KMS-11 (cell line): Measurements from ENCODE around the gene PTGDR2.

Source experiments
- H2AFZ ChIP-seq: fragments of 200-600 bp; sonication (generic); 2 replicates; pipeline ENCODE4 v1.6.1; 2016; ENCODE audit warnings: antibody characterized with exemption, mixed run types, low read depth
- H3K27ac ChIP-seq: fragments of 200-600 bp; sonication (generic); 2 replicates; pipeline ENCODE4 v1.6.1; 2016; ENCODE audit warnings: mild to moderate bottlenecking, mixed run types
- H3K27me3 ChIP-seq: fragments of 200-600 bp; sonication (generic); 2 replicates; pipeline ENCODE4 v1.6.1; 2017; ENCODE audit warnings: mild to moderate bottlenecking, low read depth, mixed run types, moderate library complexity; ENCODE audit not compliant: insufficient read depth
- H3K36me3 ChIP-seq: fragments of 200-600 bp; sonication (generic); 2 replicates; pipeline ENCODE4 v1.6.1; 2017; ENCODE audit warnings: mild to moderate bottlenecking, mixed run types; ENCODE audit not compliant: insufficient read depth
- H3K4me1 ChIP-seq: fragments of 200-600 bp; sonication (generic); 2 replicates; pipeline ENCODE4 v1.6.1; 2016; ENCODE audit warnings: mild to moderate bottlenecking, low read depth, mixed run types; ENCODE audit not compliant: poor library complexity, severe bottlenecking
- H3K4me2 ChIP-seq: fragments of 200-600 bp; sonication (generic); 2 replicates; pipeline ENCODE4 v1.7.0; 2016; ENCODE audit warnings: mild to moderate bottlenecking, mixed run types
- H3K4me3 ChIP-seq: fragments of 200-600 bp; sonication (generic); IDR thresholded peaks from 2 replicates; pipeline ENCODE4 v1.6.1; 2017; ENCODE audit warnings: low read depth, low read length, mixed read lengths; ENCODE audit not compliant: insufficient read depth
- H3K79me2 ChIP-seq: fragments of 200-600 bp; sonication (generic); 2 replicates; pipeline ENCODE4 v1.6.1; 2016; ENCODE audit warnings: low read depth, mixed run types; ENCODE audit not compliant: insufficient read depth
- H3K9ac ChIP-seq: fragments of 200-600 bp; sonication (generic); 2 replicates; pipeline ENCODE4 v1.6.1; 2016; ENCODE audit warnings: mild to moderate bottlenecking, mixed run types
- H4K20me1 ChIP-seq: fragments of 200-600 bp; sonication (generic); 2 replicates; pipeline ENCODE4 v1.6.1; 2016; ENCODE audit warnings: mild to moderate bottlenecking, mixed run types; ENCODE audit not compliant: insufficient read depth
- CTCF ChIP-seq: fragments of 200-600 bp; sonication (generic); conservative IDR thresholded peaks from 2 replicates; pipeline ENCODE4 v1.6.1; 2017; ENCODE audit warnings: low read depth, mild to moderate bottlenecking, antibody characterized with exemption, low read length, moderate library complexity, mixed read lengths

PTGDR2 gene

GRCh38 chr11:60855726-60856633, at the start of gene PTGDR2:
TSS of gene PTGDR2 (minus strand) at chr11:60855950. CDS start at chr11:60853722, 2,228 bp downstream.
- Histone ChIP-seq H3K4me3 (no peak within 1 kb of the TSS), H2AFZ (no peak within 1 kb of the TSS), H3K4me2 (no peak within 1 kb of the TSS), H3K36me3 (peaks cover 3% of the 10 kb centered on the region; the same call in 1 of the 2 replicates), H3K9ac (no peak within 1 kb of the TSS), H3K79me2 (no peaks in the 10 kb centered on the region), H4K20me1 (no peaks in the 10 kb centered on the region), H3K27me3 (no peaks in the 10 kb centered on the region), H3K4me1 (no peaks in the 10 kb centered on the region), H3K27ac (no peak within 1 kb of the TSS)
- no peak for TF ChIP-seq CTCF

- no peak for TF ChIP-seq CTCF
- peak overlapping the region; percentile 86; the same call in 1 of the 2 replicates for H3K9ac ChIP-seq
- H3K4me3 ChIP-seq = peak overlapping the region; percentile 3
- H4K20me1 ChIP-seq = 0 out of 2 replicates have a peak, but pooled peaks cover 6% of the 10 kb centered on the region
- no peaks in the 10 kb centered on the region for H3K36me3 ChIP-seq
- H3K4me2 ChIP-seq = peak overlapping the region; percentile 97
- H3K27ac ChIP-seq = no peak overlapping the region
- H3K79me2 ChIP-seq = peaks cover 41% of the 10 kb centered on the region
- no peak overlapping the region for H2AFZ ChIP-seq
- peaks cover 38% of the 10 kb centered on the region for H3K4me1 ChIP-seq
- H3K27me3 ChIP-seq = no peaks in the 10 kb centered on the region
Observed at GRCh38 chr11:60905047-60905446, 49.3 kb upstream of the PTGDR2 start.

- Histone ChIP-seq H3K4me2 (no peak overlapping the region), H3K36me3 (peaks cover 3% of the 10 kb centered on the region; the same call in 1 of the 2 replicates), H4K20me1 (0 out of 2 replicates have a peak, but pooled peaks cover 6% of the 10 kb centered on the region), H3K4me1 (peaks cover 31% of the 10 kb centered on the region), H3K79me2 (peaks cover 41% of the 10 kb centered on the region), H3K9ac (no peak overlapping the region), H3K27ac (no peak overlapping the region), H3K4me3 (no peak overlapping the region), H3K27me3 (no peaks in the 10 kb centered on the region), H2AFZ (no peak overlapping the region)
- no peak for TF ChIP-seq CTCF
Observed at GRCh38 chr11:60902625-60903024, 46.9 kb upstream of the PTGDR2 start.

GRCh38 chr11:60900673-60901404, 45.1 kb upstream of the PTGDR2 start:
- Histone ChIP-seq H2AFZ (no peak overlapping the region), H3K9ac (no peak overlapping the region), H4K20me1 (0 out of 2 replicates have a peak, but pooled peaks cover 6% of the 10 kb centered on the region), H3K27me3 (no peaks in the 10 kb centered on the region), H3K79me2 (peaks cover 36% of the 10 kb centered on the region), H3K4me1 (peaks cover 26% of the 10 kb centered on the region), H3K4me2 (no peak overlapping the region), H3K27ac (no peak overlapping the region; the same call in 1 of the 2 replicates), H3K36me3 (peaks cover 11% of the 10 kb centered on the region), H3K4me3 (no peak overlapping the region)
- no peak for TF ChIP-seq CTCF
